Measurements from ENCODE around the gene INSM2. TPM values are rescaled to one million over a fixed set of nuclear protein-coding genes. Genes with fewer than 3 reads are reported as not detected.

Gene INSM2
- total and polyA plus RNA-seq, 2 experiments from 2014 or later: not detected

DNA sequence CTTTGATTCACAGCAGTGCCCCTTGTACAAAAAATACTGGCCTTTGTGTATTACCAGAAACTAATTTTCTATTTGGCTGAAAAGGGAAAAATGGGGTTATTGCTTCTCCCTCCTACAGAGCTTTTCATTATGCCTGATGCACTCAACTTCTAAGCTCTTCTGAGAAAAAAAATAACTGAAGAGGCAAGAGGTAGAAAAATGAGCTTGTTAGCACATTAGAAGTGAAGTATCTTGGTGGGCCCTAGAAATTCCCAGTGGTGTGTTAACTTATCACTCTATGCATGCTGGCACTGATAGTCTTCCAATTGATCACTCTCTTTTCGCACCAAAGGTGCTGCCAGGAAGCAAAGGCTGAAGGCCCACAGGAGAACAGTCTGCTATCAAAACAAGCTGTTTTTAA lies 17.1 kb downstream of the INSM2 start:
- TF ChIP-seq EZH2phosphoT487 (IDR thresholded peaks at IDR 0.05; ENCODE audit: insufficient read depth, low read depth) (no peak), EZH2 (IDR thresholded peaks at IDR 0.05; ENCODE audit: insufficient read depth, poor library complexity, severe bottlenecking) (no peak)
- no peak overlapping the region for H3K27ac ChIP-seq
- in situ Hi-C loops (cut with MboI): no loop called here

DNA sequence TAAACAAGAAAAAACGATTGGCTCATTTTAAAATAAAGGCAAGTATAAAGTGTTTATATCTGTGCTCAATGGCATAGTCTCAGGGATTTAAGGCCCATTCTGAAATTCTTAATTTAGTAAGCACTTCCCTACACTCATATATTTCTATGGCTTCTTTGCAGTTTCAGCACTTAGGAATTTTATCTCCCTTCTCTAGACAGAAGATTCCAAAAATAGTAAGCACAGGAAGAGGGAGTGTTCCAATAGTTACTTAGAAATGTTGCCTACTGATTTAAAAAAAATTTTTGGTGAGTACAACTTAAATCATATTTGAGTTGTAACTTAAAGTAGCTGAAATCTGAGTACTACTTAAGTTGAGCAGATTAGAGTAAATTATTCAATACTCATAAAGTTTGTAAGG lies 19.8 kb downstream of the INSM2 start:
- peak; percentile 55 for DNase-seq
- H3K4me3 ChIP-seq: no peak overlapping the region
- WGBS, 2 experiments (ENCODE audit: low coverage in 1 of 2, low lambda C conversion rate in 2 of 2, missing lambda C conversion rate in 2 of 2): 43 to 60% methylated on average over 1 of the region's 1 CpG
- H3K9ac ChIP-seq: no peak overlapping the region
- H3F3A ChIP-seq (ENCODE audit: insufficient read depth): peaks cover 24% of the 10 kb centered on the region; the same call in 1 of the 2 replicates
- no peaks in the 10 kb centered on the region for H3K9me2 ChIP-seq (ENCODE audit: insufficient read depth)
- no peak overlapping the region for H3K27ac ChIP-seq
- no peaks in the 10 kb centered on the region for H3K79me2 ChIP-seq (ENCODE audit: insufficient read depth)
- H2AFZ ChIP-seq: no peak overlapping the region
- no peaks in the 10 kb centered on the region for H4K20me1 ChIP-seq (ENCODE audit: insufficient read depth)
- in situ Hi-C loops (cut with MboI): no loop called here
- TF ChIP-seq EZH2 (IDR thresholded peaks at IDR 0.05; ENCODE audit: insufficient read depth, poor library complexity, severe bottlenecking) (no peak), EZH2phosphoT487 (IDR thresholded peaks at IDR 0.05; ENCODE audit: insufficient read depth, low read depth) (no peak)
- H3K36me3 ChIP-seq (ENCODE audit: low read depth): 0 out of 2 replicates have a peak, but pooled peaks cover under 1% of the 10 kb centered on the region
- H3K4me1 ChIP-seq (ENCODE audit: insufficient read depth): peaks cover 11% of the 10 kb centered on the region
- H3K9me3 ChIP-seq (ENCODE audit: low read depth): no peaks in the 10 kb centered on the region
- no peaks in the 10 kb centered on the region for H3K27me3 ChIP-seq (replicated peaks; ENCODE audit: insufficient read depth)
- peak overlapping the region; percentile 26 for H3K4me2 ChIP-seq (ENCODE audit: unreplicated experiment)

More for the DNA sequence above, 17.1 kb downstream of the INSM2 start:
- no peak for DNase-seq
- WGBS, 2 experiments (ENCODE audit: low coverage in 1 of 2, low lambda C conversion rate in 2 of 2, missing lambda C conversion rate in 2 of 2): 93 to 95% methylated on average over 1 of the region's 1 CpG
- no peaks in the 10 kb centered on the region for H3K9me3 ChIP-seq (ENCODE audit: low read depth)
- H3K4me1 ChIP-seq (ENCODE audit: insufficient read depth): peaks cover 11% of the 10 kb centered on the region
- no peak overlapping the region for H3K4me2 ChIP-seq (ENCODE audit: unreplicated experiment)
- 0 out of 2 replicates have a peak, but pooled peaks cover 3% of the 10 kb centered on the region for H3K36me3 ChIP-seq (ENCODE audit: low read depth)
- no peaks in the 10 kb centered on the region for H3K9me2 ChIP-seq (ENCODE audit: insufficient read depth)
- no peaks in the 10 kb centered on the region for H3K27me3 ChIP-seq (replicated peaks; ENCODE audit: insufficient read depth)
- H3K79me2 ChIP-seq (ENCODE audit: insufficient read depth): no peaks in the 10 kb centered on the region
- no peak overlapping the region for H3K4me3 ChIP-seq
- no peak overlapping the region for H3K9ac ChIP-seq
- H4K20me1 ChIP-seq (ENCODE audit: insufficient read depth): no peaks in the 10 kb centered on the region
- peaks cover 24% of the 10 kb centered on the region; the same call in 1 of the 2 replicates for H3F3A ChIP-seq (ENCODE audit: insufficient read depth)
- H2AFZ ChIP-seq: no peak overlapping the region

DNA sequence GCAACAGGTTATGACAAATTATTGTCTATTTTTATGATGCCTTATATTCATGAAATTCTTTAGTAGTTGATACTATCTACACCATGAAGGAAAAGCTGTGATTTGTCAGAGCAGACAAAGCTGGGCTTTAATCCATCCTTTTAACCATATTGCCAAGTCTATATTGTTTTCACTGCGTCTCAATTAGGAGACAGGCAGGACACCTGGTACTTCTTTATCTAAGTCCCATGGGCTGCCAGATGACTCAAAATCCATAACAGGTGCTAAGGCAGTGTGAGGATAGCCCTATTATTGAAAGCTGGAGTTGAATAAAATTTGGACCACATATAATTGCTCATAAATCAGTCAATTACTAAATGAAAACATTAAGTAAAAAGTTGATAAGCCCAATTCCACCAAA lies 22.6 kb downstream of the INSM2 start:
- Histone ChIP-seq H3K36me3 (ENCODE audit: low read depth) (no peaks in the 10 kb centered on the region), H3K4me1 (ENCODE audit: insufficient read depth) (peaks cover 11% of the 10 kb centered on the region), H3K4me2 (ENCODE audit: unreplicated experiment) (no peak overlapping the region), H4K20me1 (ENCODE audit: insufficient read depth) (no peaks in the 10 kb centered on the region), H3K79me2 (ENCODE audit: insufficient read depth) (no peaks in the 10 kb centered on the region), H3K9ac (no peak overlapping the region), H3F3A (ENCODE audit: insufficient read depth) (peaks cover 24% of the 10 kb centered on the region; the same call in 1 of the 2 replicates), H3K27ac (no peak overlapping the region), H3K9me2 (ENCODE audit: insufficient read depth) (no peaks in the 10 kb centered on the region), H3K4me3 (no peak overlapping the region), H2AFZ (no peak overlapping the region), H3K27me3 (replicated peaks; ENCODE audit: insufficient read depth) (no peaks in the 10 kb centered on the region), H3K9me3 (ENCODE audit: low read depth) (no peaks in the 10 kb centered on the region)
- in situ Hi-C loops (cut with MboI): no loop called here
- TF ChIP-seq EZH2phosphoT487 (IDR thresholded peaks at IDR 0.05; ENCODE audit: insufficient read depth, low read depth) (no peak), EZH2 (IDR thresholded peaks at IDR 0.05; ENCODE audit: insufficient read depth, poor library complexity, severe bottlenecking) (no peak)
- 66 to 80% methylated on average over 1 of the region's 1 CpG for WGBS, 2 experiments (ENCODE audit: low coverage in 1 of 2, low lambda C conversion rate in 2 of 2, missing lambda C conversion rate in 2 of 2)
- DNase-seq: no peak

DNA sequence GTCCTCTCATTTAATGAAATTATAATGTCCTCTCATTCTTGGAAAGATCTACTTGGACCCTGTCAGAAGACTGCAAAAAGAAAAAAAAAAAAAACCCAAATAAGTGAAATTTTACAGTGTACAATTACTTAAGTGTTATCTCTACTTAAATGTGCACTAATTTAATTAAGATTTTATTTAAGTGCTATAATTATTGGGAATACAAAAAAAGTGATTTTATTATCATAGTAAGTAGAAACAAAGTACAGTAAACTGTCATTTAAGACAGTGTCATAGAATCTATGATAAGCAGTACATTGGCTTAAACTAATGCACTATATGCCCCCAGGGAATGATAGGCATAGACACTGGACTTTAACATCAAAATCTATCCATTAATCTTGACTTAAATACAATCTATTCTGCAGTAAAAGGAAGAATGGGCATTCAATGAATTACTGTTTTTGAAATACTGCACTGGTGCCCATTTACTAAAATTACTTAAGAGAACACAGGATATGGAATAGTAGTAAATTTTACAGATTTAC lies 23.3 kb downstream of the INSM2 start:
- Histone ChIP-seq H3K4me2 (ENCODE audit: unreplicated experiment) (no peak overlapping the region), H3K36me3 (ENCODE audit: low read depth) (no peaks in the 10 kb centered on the region), H3K4me3 (no peak overlapping the region), H4K20me1 (ENCODE audit: insufficient read depth) (no peaks in the 10 kb centered on the region), H3K27me3 (replicated peaks; ENCODE audit: insufficient read depth) (no peaks in the 10 kb centered on the region), H3K79me2 (ENCODE audit: insufficient read depth) (no peaks in the 10 kb centered on the region), H3K9ac (no peak overlapping the region), H3K27ac (no peak overlapping the region), H3K9me2 (ENCODE audit: insufficient read depth) (no peaks in the 10 kb centered on the region), H3F3A (ENCODE audit: insufficient read depth) (peaks cover 24% of the 10 kb centered on the region; the same call in 1 of the 2 replicates), H2AFZ (no peak overlapping the region), H3K4me1 (ENCODE audit: insufficient read depth) (peaks cover 11% of the 10 kb centered on the region), H3K9me3 (ENCODE audit: low read depth) (no peaks in the 10 kb centered on the region)
- no peak for DNase-seq
- TF ChIP-seq EZH2 (IDR thresholded peaks at IDR 0.05; ENCODE audit: insufficient read depth, poor library complexity, severe bottlenecking): no peak
- TF ChIP-seq EZH2phosphoT487 (IDR thresholded peaks at IDR 0.05; ENCODE audit: insufficient read depth, low read depth): no peak
- in situ Hi-C loops (cut with MboI): no loop called here

Data from GM23248 (cell line).